Peyer's patch (tissue), 4 donors: ENCODE measurements around the gene PGAM1.
A peak's percentile ranks its signal among the peaks of the same experiment; 100 is the strongest.

Experiments used
- CTCF ChIP-seq, 6 experiments: fragments of 450-650 bp in 4 of 6; fragments of 200-600 bp in 2 of 6; sonication (generic) in 1 of 6; IDR thresholded peaks; one replicate each; pipeline ENCODE4 v1.5.1; 2017 to 2019; ENCODE audit warnings: antibody characterized with exemption in 6 of 6, mild to moderate bottlenecking in 3 of 6, moderate library complexity in 1 of 6
- POLR2A ChIP-seq, 2 donors: fragments of 450-650 bp; IDR thresholded peaks; one replicate each; pipeline ENCODE4 v1.5.1; 2017; ENCODE audit warnings: antibody characterized with exemption in 2 of 2, mild to moderate bottlenecking in 2 of 2, moderate library complexity in 2 of 2

DNA sequence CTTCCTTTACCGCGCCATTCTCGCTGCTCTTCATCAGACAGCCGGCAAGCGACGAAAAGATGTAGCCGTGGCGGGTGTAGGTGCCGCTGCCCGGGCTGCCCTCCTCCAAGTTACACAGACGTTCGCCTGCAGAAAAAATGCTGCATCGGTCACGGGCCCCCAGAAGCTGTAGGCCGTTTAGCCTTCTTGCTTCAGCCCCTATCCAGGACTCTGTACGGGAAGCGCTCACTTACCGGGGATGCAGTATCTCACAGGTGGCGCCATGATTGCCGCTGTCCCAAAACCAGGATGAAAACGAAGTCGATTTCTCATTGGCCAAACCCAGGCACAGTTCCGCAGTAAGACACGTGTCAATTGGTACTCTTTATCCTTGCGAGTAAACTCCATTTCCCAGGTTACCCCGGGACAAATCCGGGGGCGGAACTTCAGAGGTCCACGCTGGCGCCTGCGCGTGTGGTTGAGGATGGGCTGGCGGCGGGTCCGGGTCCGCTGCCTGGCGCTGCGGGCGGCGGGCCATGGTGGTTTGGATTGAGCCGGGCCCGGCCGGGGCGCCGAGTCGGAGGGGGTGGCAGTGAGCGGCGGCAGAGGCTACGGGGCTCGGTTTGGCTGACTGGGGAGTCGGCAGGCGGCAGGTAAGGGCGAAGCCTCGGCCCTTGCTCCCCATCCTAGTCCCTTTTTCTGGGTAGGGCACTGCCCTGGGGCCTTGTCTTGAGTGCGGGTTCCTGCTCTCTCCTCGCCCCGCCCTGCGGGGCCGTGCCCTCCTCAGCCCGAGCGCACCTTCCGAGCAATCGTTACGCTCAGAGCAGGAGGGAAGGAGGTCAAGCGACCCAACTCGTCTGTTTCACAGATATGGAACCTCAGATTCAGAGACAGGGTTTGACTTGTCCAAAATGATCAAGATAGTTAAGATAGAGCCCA lies 20.0 kb downstream of the PGAM1 start, which contains the start of the genes EXOSC1 and ZDHHC16:
- TF ChIP-seq CTCF (IDR thresholded peaks at IDR 0.05) (no peak), POLR2A (IDR thresholded peaks at IDR 0.05) (peak; percentile 47 to 68)
